GM21825 (cell line): ENCODE measurements around the gene DNMT3A.

Experiments
- ATAC-seq: cut with Tn5 transposase; IDR thresholded peaks from one replicate; pipeline ENCODE4 v1.9.1; 2021; ENCODE audit warnings: mild to moderate bottlenecking, moderate library complexity; ENCODE audit not compliant: unreplicated experiment

Gene DNMT3A

DNA sequence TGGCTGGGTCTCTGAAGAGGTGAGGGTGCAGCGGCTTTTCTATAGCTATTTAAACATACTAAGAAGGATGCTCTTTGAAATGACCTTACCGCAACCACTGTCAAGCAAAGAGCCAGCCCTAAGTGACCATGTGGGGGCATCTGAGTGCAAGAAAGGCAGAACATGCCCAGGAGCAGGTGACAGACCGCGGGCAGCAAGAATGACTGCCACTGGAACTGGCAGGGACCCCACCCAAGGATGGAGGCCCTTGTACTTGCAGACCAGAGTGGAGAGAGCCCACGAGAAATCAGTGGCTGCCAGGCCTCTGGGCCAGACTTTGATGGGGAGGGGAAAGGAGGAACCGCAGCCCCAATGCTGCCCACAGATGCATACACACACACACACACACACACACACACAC lies 33.1 kb downstream of the DNMT3A start:
- ATAC-seq = no peak

DNA sequence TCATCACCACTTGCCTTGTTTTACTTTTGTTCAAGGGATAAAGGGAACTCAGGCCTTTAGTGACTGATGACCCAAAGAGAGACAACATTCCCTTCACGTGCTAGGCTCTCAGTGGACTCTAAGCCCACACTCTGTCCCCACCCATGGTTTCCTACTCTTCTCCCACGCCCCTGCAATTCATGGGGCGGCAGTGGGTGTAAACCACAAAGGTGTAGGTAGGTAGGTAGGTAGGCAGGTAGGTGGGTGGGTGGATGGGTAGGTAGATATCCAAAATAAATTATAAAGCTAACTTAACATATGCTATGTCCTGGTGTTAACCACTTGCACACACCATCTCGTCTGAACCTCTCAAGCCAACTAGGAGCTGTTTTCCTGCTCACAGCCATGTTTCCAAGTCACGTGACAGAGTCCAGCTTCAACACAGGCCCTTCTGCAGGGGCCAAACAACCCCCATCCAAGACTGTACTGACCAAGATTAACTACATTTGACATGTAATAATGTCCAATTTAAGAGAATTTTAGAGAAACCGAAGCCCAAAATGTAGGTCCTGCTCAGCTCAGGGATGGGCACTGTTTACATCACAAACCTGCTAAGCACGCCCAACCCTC lies 33.7 kb downstream of the DNMT3A start:
- no peak for ATAC-seq

DNA sequence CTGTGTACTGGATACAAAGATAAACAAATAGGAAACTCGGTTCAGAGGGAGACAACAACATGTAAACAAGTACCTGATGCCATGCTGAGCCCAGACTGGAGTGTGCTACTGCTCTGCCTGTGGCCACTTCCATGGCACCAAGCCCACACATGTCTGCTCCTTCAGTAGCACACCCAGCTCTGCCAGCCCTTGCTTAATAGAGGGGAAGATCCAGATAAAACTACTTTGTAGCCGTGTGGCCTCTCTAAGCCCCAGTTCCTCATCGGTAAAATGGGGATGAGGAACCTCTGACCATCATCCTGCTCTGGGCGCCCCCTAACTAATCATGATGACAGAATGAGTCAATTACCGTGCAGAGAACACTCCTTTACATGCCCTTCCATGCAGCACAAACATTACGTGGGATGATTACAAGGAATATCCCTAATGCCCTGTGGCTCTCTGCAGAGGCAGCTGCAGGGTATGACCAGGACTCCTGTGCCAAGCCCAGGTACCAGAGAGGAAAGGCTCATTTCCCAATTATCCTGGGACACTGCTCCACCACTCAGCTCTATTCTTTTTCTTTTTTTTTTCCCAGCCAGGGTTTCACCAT lies 34.9 kb downstream of the DNMT3A start:
- no peak for ATAC-seq

DNA sequence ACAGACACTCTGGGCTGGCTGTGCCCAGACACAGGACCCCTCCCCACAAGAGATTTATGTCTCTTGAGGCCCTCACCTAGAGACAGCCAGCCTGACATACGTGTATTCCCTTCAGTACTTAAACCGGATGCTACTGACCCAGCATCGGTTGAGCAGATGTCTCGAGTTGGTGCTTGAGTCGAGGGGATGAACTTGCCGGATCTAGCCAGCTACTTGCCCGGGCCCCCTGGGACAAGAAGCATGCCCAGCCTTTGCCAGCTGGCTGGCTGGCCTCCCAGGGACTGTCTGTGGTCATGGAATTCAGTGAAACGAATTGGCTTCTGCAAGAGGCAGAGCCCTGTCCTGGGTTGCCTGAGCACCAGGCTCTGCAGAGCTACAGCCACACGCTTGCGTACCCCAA lies 36.0 kb downstream of the DNMT3A start:
- no peak for ATAC-seq

DNA sequence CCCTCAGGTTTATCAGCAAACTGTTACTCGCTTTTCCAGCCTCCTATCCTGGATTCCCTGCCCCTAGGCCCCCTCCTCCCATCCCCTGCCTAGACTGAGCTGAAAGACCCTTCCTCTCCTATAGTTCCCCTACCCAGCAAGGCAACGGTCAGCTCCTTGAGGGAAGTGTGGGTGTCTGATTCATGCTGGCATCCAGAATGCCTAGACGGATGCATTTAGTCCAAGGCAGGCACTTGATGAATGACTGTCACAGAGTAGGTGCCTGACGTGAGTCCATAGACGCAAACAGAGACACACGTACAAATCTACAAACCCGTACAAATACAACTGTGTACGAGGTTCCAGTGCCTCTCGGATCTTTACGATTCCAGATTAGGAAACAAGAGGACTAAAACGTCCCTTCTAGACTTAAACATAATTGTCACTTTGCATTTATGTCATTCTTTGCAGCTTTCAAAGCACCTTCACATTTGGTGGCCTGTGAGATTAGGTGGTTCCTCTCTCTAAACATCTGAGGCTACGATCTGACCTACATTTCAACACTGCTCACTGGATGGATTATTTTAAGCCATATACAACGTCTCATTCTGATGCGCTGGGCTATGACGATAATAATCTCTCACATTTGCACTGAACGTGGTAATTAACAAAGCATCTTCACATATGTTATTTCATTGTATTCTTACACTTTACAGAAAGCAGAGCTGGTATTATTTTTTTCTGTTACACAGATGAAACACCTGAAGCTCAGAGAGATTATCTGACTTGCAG lies 36.7 kb downstream of the DNMT3A start:
- no peak for ATAC-seq

DNA sequence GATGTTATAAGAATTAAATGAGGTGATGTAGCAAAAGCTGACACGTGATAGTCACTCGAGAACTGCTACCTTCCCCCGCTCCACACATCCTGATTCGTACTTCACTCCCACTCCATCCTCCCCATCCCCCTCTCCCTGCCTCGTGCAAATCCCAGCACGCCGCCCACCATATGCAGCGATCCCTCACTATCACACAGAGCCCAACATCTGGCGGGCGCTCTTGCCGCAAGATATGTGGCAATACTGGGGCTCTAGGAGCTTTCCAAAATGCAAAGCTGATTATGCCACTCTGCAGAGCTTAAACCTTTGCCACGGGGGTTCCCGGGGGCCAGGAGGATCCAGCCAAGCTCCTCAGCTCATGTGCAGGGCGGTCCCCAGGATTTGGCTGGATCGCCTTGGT lies 37.4 kb downstream of the DNMT3A start:
- ATAC-seq = no peak

DNA sequence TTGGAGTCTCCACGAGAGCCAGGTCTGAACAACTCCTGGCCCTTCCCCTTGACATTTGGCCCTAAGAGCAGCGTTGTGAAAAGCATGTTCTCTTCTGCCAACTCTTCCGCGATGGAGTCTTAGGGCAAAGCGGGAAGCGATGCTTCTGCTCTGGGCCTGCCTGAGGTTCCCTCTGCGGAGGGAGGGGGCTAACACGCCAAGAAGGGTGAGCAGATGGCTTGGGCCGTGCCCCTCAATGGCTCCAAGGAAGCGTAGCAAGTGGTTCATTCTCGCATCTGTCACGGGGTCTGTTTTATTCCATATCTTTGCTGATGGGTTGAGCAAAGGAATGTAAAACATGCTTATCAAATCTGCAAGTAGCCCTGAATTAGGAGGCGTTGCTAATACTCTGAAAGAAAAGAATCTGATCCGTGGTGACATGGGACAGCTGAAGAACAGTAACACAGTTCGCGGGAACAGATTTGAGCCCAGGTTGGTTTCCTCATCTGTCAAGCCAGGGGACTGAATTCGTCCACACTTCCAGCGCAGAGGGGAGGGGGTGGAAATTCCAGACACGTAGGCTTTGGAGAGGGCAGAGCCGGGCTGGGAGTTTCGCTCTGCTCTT lies 38.0 kb downstream of the DNMT3A start:
- no peak for ATAC-seq

DNA sequence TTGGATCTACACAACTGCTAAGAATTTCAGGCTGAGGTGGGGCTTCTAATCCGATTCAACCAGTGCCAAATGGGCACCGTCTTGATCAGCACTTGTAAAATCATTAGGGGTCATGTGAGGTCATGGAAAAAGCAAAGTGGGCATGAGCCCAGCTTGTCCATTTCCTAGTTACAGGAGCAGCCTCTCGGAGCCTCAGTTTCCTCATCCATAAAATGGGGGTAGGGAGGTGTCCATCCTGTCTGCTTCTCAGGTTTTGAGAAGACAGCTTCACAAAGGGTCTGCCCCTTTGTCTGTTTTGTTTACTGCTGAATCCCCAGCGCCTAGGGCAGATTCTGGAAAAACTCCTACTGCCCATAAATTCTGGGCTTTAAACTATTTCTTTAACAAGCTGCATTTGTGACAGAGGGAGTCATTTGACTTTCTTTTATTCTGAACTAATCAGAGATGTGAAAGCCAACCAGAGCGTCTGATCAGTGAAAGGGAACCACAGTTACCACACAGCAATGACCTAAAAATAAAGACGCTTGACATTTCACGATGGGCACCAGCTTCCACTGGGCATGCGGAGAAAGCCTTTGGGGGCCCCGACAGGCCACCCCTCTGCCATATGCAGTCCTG lies 38.9 kb downstream of the DNMT3A start:
- no peak for ATAC-seq

DNA sequence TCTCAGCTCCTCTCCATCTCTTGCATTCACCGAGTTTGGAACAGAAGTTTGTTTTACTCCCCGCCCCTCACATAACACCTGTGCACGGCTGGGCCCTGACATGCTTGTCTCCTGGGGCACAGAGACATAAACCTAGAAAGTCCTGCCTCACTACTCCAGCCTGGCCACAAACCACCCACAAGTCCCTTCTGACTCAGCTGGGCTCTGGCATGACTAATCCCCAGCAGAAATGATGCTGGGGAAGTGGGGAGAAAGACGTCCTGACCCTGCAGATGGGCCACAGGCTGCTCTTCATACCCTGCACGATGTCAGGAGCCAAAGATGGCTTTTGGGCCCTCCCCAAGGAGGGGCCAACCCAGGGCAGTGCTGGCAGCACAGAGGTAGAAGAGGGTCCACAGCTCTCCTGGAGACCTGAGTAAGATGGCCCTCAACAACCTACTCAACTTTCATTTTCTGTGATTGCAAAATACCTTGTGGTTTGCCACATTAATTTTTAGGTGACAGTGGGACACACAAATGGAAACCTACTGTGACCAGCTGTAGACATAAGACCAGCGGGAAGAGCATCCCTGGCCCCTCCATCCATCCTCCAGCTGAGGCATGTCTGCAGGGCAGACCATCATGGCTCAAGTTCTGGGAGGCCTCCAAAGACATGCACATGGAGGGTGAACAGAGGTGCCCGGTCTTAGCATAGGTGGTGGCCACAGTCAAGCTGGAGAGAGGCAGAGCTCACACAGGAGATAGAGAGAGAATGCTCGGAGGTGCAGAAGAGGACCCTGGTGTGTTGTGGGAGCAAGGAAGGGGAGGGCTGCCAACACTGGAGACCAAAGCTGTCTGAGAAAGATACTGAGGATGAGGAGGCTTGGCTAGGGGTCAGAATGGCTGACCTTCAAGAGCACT lies 40.0 kb downstream of the DNMT3A start:
- peak; percentile 85 for ATAC-seq

DNA sequence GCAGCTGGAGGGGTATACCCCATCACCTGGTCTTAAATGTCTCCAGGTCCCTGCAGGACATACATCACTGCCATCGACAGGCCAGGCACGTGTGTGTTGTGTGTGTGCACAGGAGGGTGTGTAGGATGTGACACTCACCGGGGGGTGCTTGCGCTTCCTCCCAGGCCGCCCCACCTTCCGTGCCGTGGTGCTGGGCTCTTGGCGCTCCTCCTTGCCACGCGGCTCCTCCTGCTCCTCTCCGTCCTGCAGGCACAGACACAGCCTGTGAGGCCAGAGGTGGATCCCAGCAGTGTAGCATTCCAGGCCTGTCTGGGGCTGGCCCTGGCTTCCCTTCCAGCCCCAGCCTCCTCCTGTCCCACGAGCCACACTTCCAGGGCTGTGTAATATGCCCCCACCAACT lies 41.7 kb downstream of the DNMT3A start:
- no peak for ATAC-seq

DNA sequence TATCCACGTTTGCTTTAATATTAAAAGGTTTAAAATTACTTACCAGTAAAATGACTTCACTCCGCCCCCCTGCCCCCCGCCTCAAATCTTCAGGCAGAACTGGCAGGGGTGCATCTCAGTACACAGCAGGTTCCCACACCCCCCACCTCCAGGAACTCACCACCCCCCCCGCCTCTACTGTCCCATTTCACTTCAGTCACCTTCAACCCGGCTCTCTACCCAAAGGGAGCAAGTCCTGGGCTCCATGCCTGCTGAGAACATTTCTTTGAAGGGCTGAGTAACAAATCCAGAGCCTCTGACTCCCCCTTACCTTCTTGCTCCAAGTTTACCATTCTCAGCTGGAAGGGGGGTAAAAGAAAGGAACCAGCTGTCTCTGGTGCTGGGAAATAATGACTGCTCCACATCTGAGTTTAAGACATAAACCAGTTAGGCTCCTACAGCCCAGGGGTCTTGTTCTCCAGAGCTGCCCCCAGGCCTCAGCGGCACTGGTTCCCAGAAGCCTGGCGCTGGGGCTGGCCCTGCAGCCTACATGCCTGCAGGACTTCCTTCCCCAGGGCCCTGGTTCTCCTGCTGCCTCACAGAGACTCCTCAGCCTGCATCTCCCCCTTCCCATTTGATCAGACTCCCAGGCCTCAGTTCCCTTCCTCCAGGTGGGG lies 42.8 kb downstream of the DNMT3A start:
- ATAC-seq = no peak

DNA sequence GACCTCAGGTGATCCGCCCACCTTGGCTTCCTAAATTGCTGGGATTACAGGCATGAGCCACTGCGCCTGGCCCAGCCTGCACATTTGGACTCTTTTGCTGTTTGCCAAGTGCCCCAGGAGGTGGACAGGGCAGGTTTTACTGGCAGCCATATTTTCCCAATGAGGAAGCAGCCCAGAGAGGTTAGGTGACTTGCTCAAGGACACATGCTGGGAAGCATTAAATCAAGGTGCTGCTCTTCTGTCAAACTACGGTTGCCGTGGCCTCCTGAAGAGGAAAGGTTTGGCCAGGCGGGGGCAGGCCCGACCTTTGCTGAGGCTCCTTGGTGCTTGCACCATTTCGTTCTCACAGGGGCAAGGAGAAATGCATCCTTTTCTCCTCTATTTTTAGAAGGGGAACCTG lies 44.0 kb downstream of the DNMT3A start:
- ATAC-seq = no peak

DNA sequence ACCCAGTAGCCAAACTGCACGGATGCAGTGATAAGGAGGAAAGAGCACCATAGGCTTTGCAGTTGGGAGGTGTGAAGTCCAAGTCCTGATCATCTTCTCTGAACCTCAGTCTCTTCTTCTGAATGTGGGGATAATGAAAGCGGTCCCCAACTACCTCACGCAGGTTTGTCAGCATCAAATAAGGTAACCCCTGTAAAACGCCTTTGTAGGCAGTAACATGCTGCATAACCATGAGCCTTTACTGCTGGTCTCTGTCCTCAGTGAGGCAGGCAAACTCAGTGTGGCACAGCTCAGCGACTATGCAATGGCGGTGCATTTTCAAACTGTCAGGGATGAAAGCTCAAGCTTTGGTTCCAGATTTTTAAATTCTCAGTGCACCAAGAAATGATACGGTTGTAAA lies 46.1 kb downstream of the DNMT3A start:
- no peak for ATAC-seq

DNA sequence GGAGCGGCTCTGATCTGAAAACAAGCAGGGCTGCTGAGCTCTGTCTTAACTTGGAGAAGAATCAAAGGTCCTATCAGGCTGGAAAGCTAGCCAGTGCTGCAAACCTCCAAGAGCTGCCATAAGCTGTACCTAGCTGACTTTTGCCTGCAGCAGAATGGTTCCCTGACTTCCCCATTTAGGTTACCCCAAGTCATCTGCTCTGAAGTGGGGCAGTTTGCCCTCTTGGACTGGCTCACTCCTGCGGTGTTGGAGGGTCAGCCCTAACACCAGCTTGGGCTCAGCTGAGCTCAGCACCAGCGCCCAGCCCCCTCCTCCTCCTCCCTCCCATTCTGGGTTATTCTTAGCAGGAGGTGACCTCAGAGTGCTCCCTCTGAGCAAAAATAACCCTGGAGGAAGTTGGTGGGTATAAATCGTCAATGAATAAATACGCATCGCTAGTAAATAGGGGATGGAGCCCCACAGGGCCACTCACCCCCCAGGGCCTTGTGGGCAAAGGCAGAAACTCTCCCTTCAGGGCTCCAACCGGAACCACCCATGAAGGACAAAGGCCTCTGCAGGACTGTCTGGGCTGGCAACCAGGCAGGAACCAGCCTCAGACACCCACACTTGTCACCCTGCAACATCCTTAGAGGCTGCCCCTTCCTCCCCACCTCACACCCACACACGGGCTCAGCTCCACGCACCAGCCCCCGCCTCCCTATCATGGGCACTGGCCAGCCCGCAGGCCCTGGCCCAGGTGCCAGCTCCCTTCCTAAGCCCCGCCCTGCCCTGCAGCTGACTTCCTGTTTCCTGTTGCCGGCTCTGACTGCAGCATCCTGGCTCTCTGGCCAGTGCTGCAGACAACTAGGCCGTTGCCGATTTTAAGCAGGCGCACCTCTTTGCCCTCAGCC lies 46.9 kb downstream of the DNMT3A start:
- peak; percentile 84 for ATAC-seq

DNA sequence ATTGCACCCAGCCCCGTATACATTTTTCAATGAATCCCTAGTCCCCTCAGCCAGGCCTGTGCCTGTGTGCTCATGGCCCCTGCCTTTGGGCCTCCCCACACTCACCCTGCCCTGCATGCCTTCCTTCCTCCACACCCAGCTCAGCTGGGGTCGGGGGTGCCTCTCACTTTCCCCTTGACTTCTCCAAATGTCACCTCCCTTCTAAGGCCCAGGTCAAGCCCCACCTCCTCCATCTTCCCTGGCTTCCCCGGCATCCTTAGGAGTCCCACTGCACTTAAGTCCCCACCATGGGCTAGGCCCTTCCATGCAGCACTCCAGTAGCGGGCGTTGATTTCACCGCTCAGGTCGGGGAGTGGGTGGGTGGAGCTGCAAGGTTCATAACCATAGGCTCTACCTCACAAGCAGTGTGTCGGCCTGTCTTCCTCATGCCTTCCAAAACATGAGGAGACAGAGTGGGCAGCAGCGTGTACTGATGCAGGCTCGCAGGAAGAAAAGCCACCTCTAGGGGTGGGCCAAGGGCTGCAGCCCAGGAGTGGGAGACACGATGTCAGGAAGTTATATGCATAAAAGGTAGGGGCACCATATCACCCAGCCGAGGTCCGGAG lies 47.7 kb downstream of the DNMT3A start:
- ATAC-seq = peak; percentile 1

DNA sequence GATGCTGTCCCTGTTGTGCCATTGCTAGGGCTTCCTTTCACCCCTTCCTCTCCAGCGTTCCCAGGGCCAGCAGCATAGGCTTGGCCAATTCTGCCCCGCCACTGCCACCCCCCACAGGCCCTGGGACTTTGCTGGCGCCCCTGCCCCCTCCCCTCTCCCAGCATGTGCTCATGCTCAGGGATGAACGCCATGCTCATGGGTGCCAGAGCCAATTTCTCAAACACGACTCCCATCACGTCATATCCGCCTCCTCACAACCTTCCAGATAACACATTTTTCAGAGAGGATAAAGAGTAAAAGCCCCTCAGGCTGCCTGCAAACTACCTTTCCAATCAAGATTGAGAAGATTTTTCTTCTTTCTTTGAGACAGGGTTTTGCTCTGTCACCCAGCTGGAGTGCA lies 48.6 kb downstream of the DNMT3A start:
- no peak for ATAC-seq

DNA sequence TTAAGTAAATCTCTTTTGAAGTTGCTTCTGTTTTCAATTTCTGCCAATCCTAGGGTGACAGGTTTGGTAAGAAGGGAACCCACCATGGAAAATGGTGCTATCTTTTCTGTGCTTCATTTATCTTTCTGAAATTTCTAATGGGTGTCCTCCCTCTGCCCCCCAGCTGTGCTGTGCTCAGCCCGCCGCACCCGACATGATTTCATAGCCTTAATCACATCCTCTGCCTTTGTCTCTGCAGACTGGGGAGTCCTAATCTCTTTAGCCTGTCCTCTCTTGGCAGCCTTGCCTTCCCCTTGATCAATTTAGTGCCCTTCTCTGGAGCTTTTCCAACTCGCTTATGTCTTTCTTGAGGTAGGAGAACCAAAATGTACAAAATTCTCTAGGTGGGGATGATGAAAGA lies 49.3 kb downstream of the DNMT3A start:
- no peak for ATAC-seq

DNA sequence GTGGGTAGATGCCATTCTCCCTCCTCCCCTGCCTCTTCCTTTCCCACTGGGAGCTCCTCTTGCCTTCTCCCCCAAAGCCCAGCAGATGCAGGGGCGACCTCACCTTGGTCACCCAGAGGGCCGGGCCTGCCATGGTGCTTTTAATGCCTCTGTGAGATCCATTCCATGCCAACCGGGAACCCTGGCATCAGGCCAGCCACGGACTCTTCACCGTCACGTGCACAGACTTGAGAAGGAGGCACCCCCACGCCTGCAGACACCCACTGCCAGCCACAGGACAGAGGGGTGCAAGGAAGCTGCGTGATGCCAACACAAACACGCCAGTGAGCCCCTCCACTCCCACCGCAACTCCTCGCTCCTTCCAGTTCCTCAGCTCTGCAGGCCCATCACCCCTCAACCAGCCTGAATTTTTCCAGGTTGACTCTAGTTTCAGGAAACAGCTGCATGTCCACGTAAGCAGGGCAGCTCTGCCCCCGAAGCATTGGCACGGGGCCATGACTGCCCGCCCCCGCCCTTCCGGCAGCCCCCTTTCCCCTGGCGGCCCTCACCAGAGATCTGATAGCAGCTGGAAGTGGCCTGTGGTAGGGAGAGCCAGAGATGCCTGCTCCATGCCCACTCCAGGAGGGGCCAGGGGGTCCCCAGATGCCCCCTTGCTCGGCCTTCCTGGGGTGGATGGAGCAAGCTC lies 50.8 kb downstream of the DNMT3A start:
- ATAC-seq = no peak
